OCI-LY7 (cell line): Measurements from ENCODE around the gene HSDL2. TPM values are rescaled to one million over a fixed set of nuclear protein-coding genes. Genes with fewer than 3 reads are reported as not detected.

Source experiments
- BruUV-seq: library from RNA; stranded (reverse); fragments of 400-500 nt; replicated peaks from 2 replicates; lab custom pipeline; 2021; lab: Mats Ljungman, UMichigan
- CTCF ChIA-PET: fragments of 300-600 bp; sonication (Branson Sonifier 250); formaldehyde crosslinking; loops from one replicate; lab custom pipeline; 2022; ENCODE audit warnings: antibody characterized with exemption; ENCODE audit not compliant: unreplicated experiment; lab: Charles Lee
- POLR2A ChIA-PET: fragments of 300-600 bp; sonication (Branson Sonifier 250); formaldehyde crosslinking; loops from one replicate; lab custom pipeline; 2022; ENCODE audit warnings: antibody characterized with exemption; lab: Charles Lee
- DNase-seq: peaks from one replicate; pipeline ENCODE4 v3.0.0-alpha.2; 2015; ENCODE audit warnings: low spot score
- H2AFZ ChIP-seq: fragments of 200-600 bp; sonication (generic), shearing (Covaris generic); 2 replicates; pipeline ENCODE4 v1.6.1; 2014; ENCODE audit warnings: mild to moderate bottlenecking, antibody characterized with exemption, low read length, moderate library complexity
- H3K27ac ChIP-seq: fragments of 200-600 bp; sonication (generic); 2 replicates; pipeline ENCODE4 v1.5.1; 2014; ENCODE audit warnings: mixed run types, low read depth, mild to moderate bottlenecking, moderate library complexity, low read length, inconsistent platforms; ENCODE audit not compliant: poor library complexity, severe bottlenecking
- H3K36me3 ChIP-seq: fragments of 200-600 bp; sonication (generic); 2 replicates; pipeline ENCODE4 v1.6.1; 2014; ENCODE audit warnings: mild to moderate bottlenecking, antibody characterized with exemption, low read length, moderate library complexity, mixed read lengths; ENCODE audit not compliant: insufficient read depth
- H3K4me1 ChIP-seq: fragments of 200-600 bp; sonication (generic); 2 replicates; pipeline ENCODE4 v1.5.1; 2014; ENCODE audit warnings: mild to moderate bottlenecking, low read length; ENCODE audit not compliant: insufficient read depth, poor library complexity, severe bottlenecking
- H3K4me2 ChIP-seq: fragments of 200-600 bp; sonication (generic); 2 replicates; pipeline ENCODE4 v1.6.1; 2014; ENCODE audit warnings: mild to moderate bottlenecking, low read length
- H3K4me3 ChIP-seq: fragments of 200-600 bp; sonication (generic); 2 replicates; pipeline ENCODE4 v1.5.1; 2014; ENCODE audit warnings: mild to moderate bottlenecking, low read depth, low read length; ENCODE audit not compliant: poor library complexity, severe bottlenecking
- H3K79me2 ChIP-seq: fragments of 200-600 bp; sonication (generic); 2 replicates; pipeline ENCODE4 v1.6.1; 2016; ENCODE audit warnings: low read depth, mild to moderate bottlenecking, low read length, moderate library complexity, mixed read lengths; ENCODE audit not compliant: insufficient read depth
- H3K9me2 ChIP-seq: fragments of 200-600 bp; sonication (generic); 2 replicates; pipeline ENCODE4 v1.6.1; 2016; ENCODE audit warnings: mild to moderate bottlenecking, low read length, mixed read lengths; ENCODE audit not compliant: insufficient read depth
- H3K9me3 ChIP-seq: fragments of 200-600 bp; sonication (generic); 2 replicates; pipeline ENCODE4 v1.6.1; 2014; ENCODE audit warnings: mild to moderate bottlenecking, mixed run types, low read length, mixed read lengths
- H4K20me1 ChIP-seq: fragments of 200-600 bp; sonication (generic); 2 replicates; pipeline ENCODE4 v1.6.1; 2014; ENCODE audit warnings: mild to moderate bottlenecking, antibody characterized with exemption, low read length, moderate library complexity, mixed read lengths; ENCODE audit not compliant: insufficient read depth
- EZH2phosphoT487 ChIP-seq: fragments of 200-600 bp; sonication (generic); IDR thresholded peaks from 2 replicates; pipeline ENCODE4 v1.6.1; 2018; ENCODE audit warnings: low read depth, borderline replicate concordance, mild to moderate bottlenecking, mixed run types, antibody characterized with exemption, low read length, moderate library complexity, mixed read lengths
- intact Hi-C: fragments of 100-400 bp; cut with micrococcal nuclease; formaldehyde crosslinking; loops from one replicate; pipeline ENCODE4 v1.10.0; 2022; ENCODE audit not compliant: unreplicated experiment
- total RNA-seq, 2 experiments: library from RNA; depleted of rRNA in 1 of 2; stranded (reverse); fragments of >200 nt in 1 of 2; shearing (Covaris generic) in 1 of 2; gene quantifications; 2 replicates each; pipeline ENCODE4 v1.2.3, GENCODE V29; 2014 to 2022
- TF ChIP-seq, protein P1 (sequence below): fragments of 200-600 bp; sonication (generic); conservative IDR thresholded peaks from 2 replicates; pipeline ENCODE4 v1.5.1; 2014; ENCODE audit warnings: mild to moderate bottlenecking, antibody characterized with exemption, low read length, moderate library complexity, mixed read lengths

The HSDL2 gene
- total RNA-seq, 2 experiments from 2014 or later = 12.7 to 16.6 TPM

DNA sequence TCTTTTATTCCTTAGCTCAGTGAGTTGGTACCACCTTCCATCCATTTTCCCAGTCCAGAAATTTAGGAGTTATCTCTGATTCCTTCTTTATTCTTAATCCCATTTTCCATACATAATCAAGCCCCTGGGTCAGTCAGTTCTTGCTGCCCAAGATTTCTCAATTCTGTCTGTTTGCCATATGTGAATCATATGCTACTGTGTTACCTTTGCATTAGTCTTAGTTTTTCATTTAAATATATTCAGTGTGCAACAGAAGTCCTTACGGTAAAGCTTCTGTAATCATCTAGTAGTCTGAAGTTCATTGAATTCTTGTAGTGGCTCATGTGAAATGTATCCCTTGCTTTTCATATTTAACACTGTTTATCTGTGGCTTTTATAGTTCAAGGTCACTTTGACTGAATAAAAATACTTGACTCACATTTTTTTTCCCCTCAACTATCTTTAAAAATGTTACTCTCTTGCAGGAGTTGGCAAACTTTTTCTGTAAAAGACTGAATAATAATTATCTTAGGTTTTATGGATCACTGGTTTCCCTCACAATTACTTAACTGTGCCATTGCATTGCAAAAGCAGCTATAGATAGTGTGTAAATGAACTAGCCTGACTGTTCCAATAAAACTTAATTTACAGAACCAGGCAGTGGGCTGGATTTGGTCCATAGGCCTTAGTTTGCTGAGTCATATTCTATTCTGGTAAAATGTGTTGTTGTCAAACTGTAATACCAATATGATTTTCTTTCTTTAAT, 113.7 kb downstream of the HSDL2 start:
- Histone ChIP-seq H4K20me1 (peaks cover 17% of the 10 kb centered on the region), H3K4me2 (no peak overlapping the region), H3K79me2 (peaks cover 72% of the 10 kb centered on the region), H3K27ac (no peak overlapping the region), H3K36me3 (peaks cover 39% of the 10 kb centered on the region), H3K4me1 (peaks cover 11% of the 10 kb centered on the region), H3K9me3 (peaks cover 12% of the 10 kb centered on the region), H3K4me3 (no peak overlapping the region), H3K9me2 (no peaks in the 10 kb centered on the region), H2AFZ (no peak overlapping the region)
- DNase-seq = no peak
- BruUV-seq = no TSS peak
- TF ChIP-seq, protein P1, sequence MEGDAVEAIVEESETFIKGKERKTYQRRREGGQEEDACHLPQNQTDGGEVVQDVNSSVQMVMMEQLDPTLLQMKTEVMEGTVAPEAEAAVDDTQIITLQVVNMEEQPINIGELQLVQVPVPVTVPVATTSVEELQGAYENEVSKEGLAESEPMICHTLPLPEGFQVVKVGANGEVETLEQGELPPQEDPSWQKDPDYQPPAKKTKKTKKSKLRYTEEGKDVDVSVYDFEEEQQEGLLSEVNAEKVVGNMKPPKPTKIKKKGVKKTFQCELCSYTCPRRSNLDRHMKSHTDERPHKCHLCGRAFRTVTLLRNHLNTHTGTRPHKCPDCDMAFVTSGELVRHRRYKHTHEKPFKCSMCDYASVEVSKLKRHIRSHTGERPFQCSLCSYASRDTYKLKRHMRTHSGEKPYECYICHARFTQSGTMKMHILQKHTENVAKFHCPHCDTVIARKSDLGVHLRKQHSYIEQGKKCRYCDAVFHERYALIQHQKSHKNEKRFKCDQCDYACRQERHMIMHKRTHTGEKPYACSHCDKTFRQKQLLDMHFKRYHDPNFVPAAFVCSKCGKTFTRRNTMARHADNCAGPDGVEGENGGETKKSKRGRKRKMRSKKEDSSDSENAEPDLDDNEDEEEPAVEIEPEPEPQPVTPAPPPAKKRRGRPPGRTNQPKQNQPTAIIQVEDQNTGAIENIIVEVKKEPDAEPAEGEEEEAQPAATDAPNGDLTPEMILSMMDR = no peak
- no peak for TF ChIP-seq EZH2phosphoT487
- ChIA-PET CTCF (no interaction called here), POLR2A (interaction anchor here (0.9 kb wide), 1 partner anchor 13 kb away, joined by 3 read pairs; no protein-coding TSS in a partner anchor)
- intact Hi-C loops = no loop called here

DNA sequence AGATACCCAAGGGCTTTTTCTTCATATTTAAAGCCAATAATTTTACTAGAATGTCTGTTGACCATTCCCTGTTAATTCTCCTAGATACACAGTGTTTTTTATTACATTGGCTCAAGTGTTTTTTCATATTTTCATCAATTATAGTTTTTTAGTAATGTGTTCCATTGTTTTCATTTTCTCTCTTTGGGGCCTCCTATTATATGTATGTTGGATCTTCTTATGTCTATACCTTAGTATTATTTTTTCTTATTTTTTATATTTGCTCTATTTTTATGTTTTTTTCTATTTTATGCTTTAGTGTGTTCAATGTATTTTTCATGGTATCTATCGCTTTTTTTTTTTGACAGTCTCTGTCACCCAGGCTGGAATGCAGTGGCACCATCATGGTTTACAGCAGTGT, 114.2 kb downstream of the HSDL2 start:
- peaks cover 72% of the 10 kb centered on the region for H3K79me2 ChIP-seq
- no peak overlapping the region for H3K27ac ChIP-seq
- H3K36me3 ChIP-seq = peaks cover 39% of the 10 kb centered on the region

More for the DNA sequence above, 114.2 kb downstream of the HSDL2 start:
- no TSS peak for BruUV-seq
- Histone ChIP-seq H3K4me1 (peaks cover 5% of the 10 kb centered on the region), H3K9me3 (peaks cover 12% of the 10 kb centered on the region), H2AFZ (no peak overlapping the region), H3K4me2 (no peak overlapping the region), H3K9me2 (no peaks in the 10 kb centered on the region), H4K20me1 (peaks cover 11% of the 10 kb centered on the region), H3K4me3 (no peak overlapping the region)
- ChIA-PET CTCF (no interaction called here), POLR2A (interaction anchor here (0.7 to 0.8 kb wide), 2 partner anchors 8 to 295 kb away, joined by 3 read pairs; partner anchors contain the start of gene KIAA1958)
- TF ChIP-seq EZH2phosphoT487 = no peak
- TF ChIP-seq, protein P1 = no peak
- no peak for DNase-seq
- intact Hi-C loops = no loop called here
